ENCODE results near the gene EMSY.

EMSY gene

DNA sequence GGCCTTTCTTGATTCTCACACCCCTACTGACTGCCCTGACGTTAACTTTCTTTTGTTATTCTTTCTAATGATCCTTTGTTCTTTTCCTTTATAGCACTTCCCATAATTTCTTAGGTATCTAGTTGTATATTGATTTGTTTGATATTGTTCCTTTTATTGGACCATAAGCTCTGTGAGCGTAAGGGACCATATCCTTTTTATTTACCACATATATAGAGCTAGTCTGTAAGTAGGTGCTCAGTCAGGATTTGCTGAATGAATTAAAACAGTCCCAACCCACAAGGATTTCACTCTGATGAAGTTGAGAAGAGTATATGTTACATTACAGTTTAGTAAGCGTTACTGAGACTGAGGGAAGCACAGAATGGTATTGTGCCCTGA, 68.8 kb downstream of the EMSY start:
- no peak overlapping the region for H3K4me3 ChIP-seq (ENCODE audit: low read depth, low read length)
- no peak for TF ChIP-seq CTCF (IDR thresholded peaks at IDR 0.05; ENCODE audit: insufficient read depth, low read depth, low read length, missing control alignments)
- DNase-seq (ENCODE audit: low read depth): no peak

- DNase-seq (ENCODE audit: low read depth): no peak
- TF ChIP-seq CTCF (IDR thresholded peaks at IDR 0.05; ENCODE audit: insufficient read depth, low read depth, low read length, missing control alignments): no peak
- no peak overlapping the region for H3K4me3 ChIP-seq (ENCODE audit: low read depth, low read length)
These were observed 70.7 kb downstream of the EMSY start for GRCh38 chr11:76515494-76515893.

GRCh38 chr11:76523147-76523546, 78.3 kb downstream of the EMSY start:
- TF ChIP-seq CTCF (IDR thresholded peaks at IDR 0.05; ENCODE audit: insufficient read depth, low read depth, low read length, missing control alignments): no peak
- H3K4me3 ChIP-seq (ENCODE audit: low read depth, low read length): no peak overlapping the region

DNA sequence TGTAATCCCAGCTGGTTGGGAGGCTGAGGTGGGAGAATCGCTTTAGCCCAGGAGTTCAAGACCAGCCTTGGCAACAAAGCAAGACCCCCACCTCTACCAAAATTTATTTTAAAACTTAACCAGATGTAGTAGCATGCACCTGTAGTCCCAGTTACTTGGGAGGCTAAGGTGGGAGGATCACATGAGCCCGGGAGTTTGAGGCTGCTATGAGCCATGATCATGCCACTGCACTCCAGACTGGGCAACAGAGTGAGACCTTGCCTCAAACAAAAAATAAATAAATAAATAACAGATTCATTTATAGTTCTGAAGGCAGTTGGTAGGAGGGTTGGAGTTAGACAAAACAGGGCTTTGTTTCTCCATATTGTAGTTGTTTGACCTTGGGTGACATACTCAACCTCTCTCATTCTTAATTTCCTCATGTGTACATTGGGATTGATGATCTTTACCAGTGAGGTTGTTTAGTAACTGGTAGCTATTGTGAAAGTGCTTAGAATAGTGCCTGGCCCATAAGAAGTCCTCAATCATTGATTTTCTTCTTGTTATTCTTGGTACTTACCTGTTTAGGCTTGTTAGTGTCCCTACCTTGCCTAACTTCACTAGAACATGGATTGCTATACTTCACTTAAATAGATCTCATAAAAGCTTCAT, 79.1 kb downstream of the EMSY start:
- no peak overlapping the region for H3K4me3 ChIP-seq (ENCODE audit: low read depth, low read length)
- no peak for DNase-seq (ENCODE audit: low read depth)
- no peak for TF ChIP-seq CTCF (IDR thresholded peaks at IDR 0.05; ENCODE audit: insufficient read depth, low read depth, low read length, missing control alignments)

More at GRCh38 chr11:76523147-76523546, 78.3 kb downstream of the EMSY start:
- no peak for DNase-seq (ENCODE audit: low read depth)

DNA sequence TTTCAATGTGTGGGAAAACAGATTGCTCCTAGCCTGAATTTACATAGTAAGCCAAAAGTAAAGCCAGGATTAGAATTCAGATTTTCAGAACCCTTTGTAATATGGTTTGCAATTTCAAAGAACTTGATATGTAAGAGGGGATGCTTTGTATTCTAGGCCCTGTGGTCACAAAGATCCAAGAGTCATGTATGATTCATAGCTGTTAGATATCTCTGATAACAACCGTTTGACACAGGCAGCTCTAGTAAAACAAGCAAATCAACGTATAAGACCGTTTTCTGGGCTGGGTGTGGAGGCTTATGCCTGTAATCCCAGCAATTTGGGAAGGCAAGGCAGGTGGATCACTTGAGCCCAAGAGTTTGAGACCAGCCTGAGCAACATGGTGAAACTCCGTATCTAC, 79.6 kb downstream of the EMSY start:
- no peak for TF ChIP-seq CTCF (IDR thresholded peaks at IDR 0.05; ENCODE audit: insufficient read depth, low read depth, low read length, missing control alignments)
- no peak overlapping the region for H3K4me3 ChIP-seq (ENCODE audit: low read depth, low read length)
- no peak for DNase-seq (ENCODE audit: low read depth)

- H3K4me3 ChIP-seq (ENCODE audit: low read depth, low read length): no peak overlapping the region
These were observed 80.1 kb downstream of the EMSY start for GRCh38 chr11:76524919-76525318.

More at GRCh38 chr11:76524919-76525318, 80.1 kb downstream of the EMSY start:
- no peak for DNase-seq (ENCODE audit: low read depth)
- TF ChIP-seq CTCF (IDR thresholded peaks at IDR 0.05; ENCODE audit: insufficient read depth, low read depth, low read length, missing control alignments): no peak

Measured in GM12865 (cell line).